Right atrium auricular region (tissue), 2 donors: ENCODE data around the gene PCBD1. TPM values are rescaled to one million over a fixed set of nuclear protein-coding genes. Genes with fewer than 3 reads are reported as not detected.

ENCODE experiments used
- DNase-seq: peaks from one replicate; pipeline ENCODE4 v3.0.0-alpha.2; 2019; ENCODE audit warnings: low spot score
- H3K27ac ChIP-seq, 2 donors: fragments of 200-600 bp; sonication (generic); 1 replicate in 1 of 2; 2 replicates in 1 of 2; pipeline ENCODE4 v1.5.1; 2016 to 2019
- H3K27me3 ChIP-seq, 2 donors: fragments of 200-600 bp; sonication (generic); one replicate each; pipeline versions ENCODE4 v1.5.1 to v1.6.0; 2017 to 2019
- H3K36me3 ChIP-seq: fragments of 200-600 bp; sonication (generic); one replicate; pipeline ENCODE4 v1.5.1; 2016
- H3K4me1 ChIP-seq, 2 donors: fragments of 200-600 bp; sonication (generic); one replicate each; pipeline versions ENCODE4 v1.5.1 to v1.6.0; 2017 to 2019
- H3K4me3 ChIP-seq, 2 donors: fragments of 200-600 bp; sonication (generic); 1 replicate in 1 of 2; 2 replicates in 1 of 2; pipeline ENCODE4 v1.5.1; 2017 to 2019; ENCODE audit warnings: mild to moderate bottlenecking in 1 of 2, moderate library complexity in 1 of 2
- H3K9me3 ChIP-seq, 2 donors: fragments of 200-600 bp; sonication (generic); one replicate each; pipeline ENCODE4 v1.5.1; 2019
- total RNA-seq, 2 donors: library from RNA; depleted of rRNA; stranded (reverse); fragments of >200 nt; gene quantifications; one replicate each; pipeline ENCODE4 v1.1.0, GENCODE V29; 2016
- TF ChIP-seq, protein P1 (sequence below), 2 donors: fragments of 200-600 bp; sonication (generic); IDR thresholded peaks; one replicate each; pipeline ENCODE4 v1.5.1; 2019; ENCODE audit warnings: antibody characterized with exemption in 2 of 2

The PCBD1 gene
- total RNA-seq, 2 donors from 2014 or later = 79.4 to 98.6 TPM

- H3K4me1 ChIP-seq = no peaks in the 10 kb centered on the region
Observed at GRCh38 chr10:70915806-70916205, 27.4 kb upstream of the PCBD1 start.

GRCh38 chr10:70915206-70915605 is 26.8 kb upstream of the PCBD1 start:
- no peaks in the 10 kb centered on the region for H3K9me3 ChIP-seq
- no peak overlapping the region for H3K27ac ChIP-seq
- H3K4me1 ChIP-seq = no peaks in the 10 kb centered on the region
- no peak overlapping the region for H3K4me3 ChIP-seq
- H3K27me3 ChIP-seq = no peaks in the 10 kb centered on the region
- H3K36me3 ChIP-seq = no peaks in the 10 kb centered on the region
- TF ChIP-seq, protein P1, sequence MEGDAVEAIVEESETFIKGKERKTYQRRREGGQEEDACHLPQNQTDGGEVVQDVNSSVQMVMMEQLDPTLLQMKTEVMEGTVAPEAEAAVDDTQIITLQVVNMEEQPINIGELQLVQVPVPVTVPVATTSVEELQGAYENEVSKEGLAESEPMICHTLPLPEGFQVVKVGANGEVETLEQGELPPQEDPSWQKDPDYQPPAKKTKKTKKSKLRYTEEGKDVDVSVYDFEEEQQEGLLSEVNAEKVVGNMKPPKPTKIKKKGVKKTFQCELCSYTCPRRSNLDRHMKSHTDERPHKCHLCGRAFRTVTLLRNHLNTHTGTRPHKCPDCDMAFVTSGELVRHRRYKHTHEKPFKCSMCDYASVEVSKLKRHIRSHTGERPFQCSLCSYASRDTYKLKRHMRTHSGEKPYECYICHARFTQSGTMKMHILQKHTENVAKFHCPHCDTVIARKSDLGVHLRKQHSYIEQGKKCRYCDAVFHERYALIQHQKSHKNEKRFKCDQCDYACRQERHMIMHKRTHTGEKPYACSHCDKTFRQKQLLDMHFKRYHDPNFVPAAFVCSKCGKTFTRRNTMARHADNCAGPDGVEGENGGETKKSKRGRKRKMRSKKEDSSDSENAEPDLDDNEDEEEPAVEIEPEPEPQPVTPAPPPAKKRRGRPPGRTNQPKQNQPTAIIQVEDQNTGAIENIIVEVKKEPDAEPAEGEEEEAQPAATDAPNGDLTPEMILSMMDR (IDR thresholded peaks at IDR 0.05) = no peak
- DNase-seq = no peak

More at GRCh38 chr10:70915806-70916205, 27.4 kb upstream of the PCBD1 start:
- H3K27me3 ChIP-seq = no peaks in the 10 kb centered on the region
- TF ChIP-seq, protein P1 (IDR thresholded peaks at IDR 0.05) = no peak
- no peak overlapping the region for H3K4me3 ChIP-seq
- no peak overlapping the region for H3K27ac ChIP-seq
- no peak for DNase-seq
- no peaks in the 10 kb centered on the region for H3K9me3 ChIP-seq
- H3K36me3 ChIP-seq = no peaks in the 10 kb centered on the region

DNA sequence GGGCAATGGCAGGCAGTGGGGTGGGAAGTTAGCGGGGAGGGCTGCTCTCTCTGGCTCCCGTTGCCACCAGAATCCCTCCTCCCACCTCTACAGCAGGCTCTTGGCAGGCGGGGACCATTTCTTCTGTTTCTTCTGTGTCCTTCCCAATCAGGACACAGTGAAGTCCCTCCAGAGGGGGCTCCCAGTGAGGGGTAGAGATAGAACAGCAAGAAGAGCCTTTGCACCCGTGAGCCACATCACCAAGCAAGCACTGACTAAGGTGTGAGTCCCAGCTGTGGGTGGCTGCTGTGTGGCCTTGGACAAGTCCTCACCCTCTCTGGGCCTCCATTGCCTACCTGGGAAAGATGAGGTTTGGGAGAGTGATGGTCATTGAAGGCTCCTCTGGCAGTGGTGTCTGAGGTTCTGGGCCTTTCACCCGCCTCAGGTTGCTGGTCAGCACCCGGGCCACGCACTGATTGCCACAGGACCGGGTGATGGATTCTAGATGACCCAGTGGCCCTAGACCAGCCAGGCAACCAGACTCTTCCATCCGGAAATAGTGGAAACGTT is 26.0 kb upstream of the PCBD1 start:
- Histone ChIP-seq H3K4me3 (no peak overlapping the region), H3K9me3 (no peaks in the 10 kb centered on the region), H3K36me3 (no peaks in the 10 kb centered on the region), H3K4me1 (no peaks in the 10 kb centered on the region), H3K27me3 (no peaks in the 10 kb centered on the region), H3K27ac (no peak overlapping the region)
- TF ChIP-seq, protein P1 (IDR thresholded peaks at IDR 0.05) = no peak
- DNase-seq = no peak

DNA sequence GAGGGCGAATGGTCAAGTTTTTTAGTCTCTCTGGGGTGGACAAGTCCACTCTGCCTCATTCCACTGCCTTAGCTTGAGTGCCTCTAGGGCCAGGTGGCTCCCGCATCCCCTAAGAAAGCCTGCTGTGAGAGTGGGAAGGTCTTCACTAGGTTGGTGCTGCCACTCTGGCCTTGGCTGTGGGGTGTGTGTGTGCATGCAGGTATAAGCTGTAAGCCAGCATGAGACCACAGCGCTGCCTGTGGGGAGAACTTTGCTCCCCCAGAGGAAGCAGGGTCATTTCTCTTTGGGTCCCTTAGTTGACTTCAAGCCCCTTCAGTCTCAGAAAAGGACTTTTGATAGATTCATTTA is 25.5 kb upstream of the PCBD1 start:
- H3K27me3 ChIP-seq = no peaks in the 10 kb centered on the region
- no peak overlapping the region for H3K4me3 ChIP-seq
- H3K4me1 ChIP-seq = no peaks in the 10 kb centered on the region
- H3K9me3 ChIP-seq = no peaks in the 10 kb centered on the region
- H3K36me3 ChIP-seq = no peaks in the 10 kb centered on the region
- no peak for DNase-seq
- TF ChIP-seq, protein P1 (IDR thresholded peaks at IDR 0.05) = no peak
- no peak overlapping the region for H3K27ac ChIP-seq

GRCh38 chr10:70913191-70913892 is 25.0 kb upstream of the PCBD1 start:
- H3K27ac ChIP-seq = no peak overlapping the region
- H3K27me3 ChIP-seq = no peaks in the 10 kb centered on the region
- no peak overlapping the region for H3K4me3 ChIP-seq
- no peak for DNase-seq
- H3K4me1 ChIP-seq = peaks cover 0 to under 1% of the 10 kb centered on the region in 2 donors
- TF ChIP-seq, protein P1 (IDR thresholded peaks at IDR 0.05) = no peak
- no peaks in the 10 kb centered on the region for H3K36me3 ChIP-seq
- H3K9me3 ChIP-seq = no peaks in the 10 kb centered on the region

GRCh38 chr10:70912556-70912955 is 24.2 kb upstream of the PCBD1 start:
- no peak for DNase-seq
- H3K4me3 ChIP-seq = no peak overlapping the region
- H3K27me3 ChIP-seq = no peaks in the 10 kb centered on the region
- TF ChIP-seq, protein P1 (IDR thresholded peaks at IDR 0.05) = no peak
- no peaks in the 10 kb centered on the region for H3K9me3 ChIP-seq
- H3K36me3 ChIP-seq = no peaks in the 10 kb centered on the region
- peaks cover 0 to 8% of the 10 kb centered on the region in 2 donors for H3K4me1 ChIP-seq
- no peak overlapping the region for H3K27ac ChIP-seq
